ENCODE data around the gene ATXN7. TPM values are rescaled to one million over a fixed set of nuclear protein-coding genes. Genes with fewer than 3 reads are reported as not detected.

ATXN7 gene
- total RNA-seq, 1 donor from 2014 or later: 6.9 TPM

- no peak for DNase-seq (ENCODE audit: low spot score in 2 of 2)
- no peak for FAIRE-seq
Observed at GRCh38 chr3:64038253-64038767, 174.6 kb downstream of the ATXN7 start.

GRCh38 chr3:64039332-64039731, 175.7 kb downstream of the ATXN7 start:
- FAIRE-seq (no peak), DNase-seq (ENCODE audit: low spot score in 2 of 2) (no peak)

GRCh38 chr3:64039981-64040733, 176.5 kb downstream of the ATXN7 start:
- FAIRE-seq: no peak
- DNase-seq (ENCODE audit: low spot score in 2 of 2): no peak

GRCh38 chr3:64042952-64043351, 179.3 kb downstream of the ATXN7 start:
- DNase-seq (ENCODE audit: low spot score in 2 of 2) (no peak), FAIRE-seq (peak; percentile 31)

GRCh38 chr3:64046592-64046991, 182.9 kb downstream of the ATXN7 start:
- DNase-seq (ENCODE audit: low spot score in 2 of 2) (no peak), FAIRE-seq (no peak)

GRCh38 chr3:64046996-64047594, 183.4 kb downstream of the ATXN7 start:
- no peak for DNase-seq (ENCODE audit: low spot score in 2 of 2)
- FAIRE-seq: no peak

- FAIRE-seq (no peak), DNase-seq (ENCODE audit: low spot score in 2 of 2) (no peak)
Observed at GRCh38 chr3:64047787-64048186, 184.1 kb downstream of the ATXN7 start.

GRCh38 chr3:64048631-64049061, 185.0 kb downstream of the ATXN7 start:
- FAIRE-seq: no peak

GRCh38 chr3:64049136-64049535, 185.5 kb downstream of the ATXN7 start:
- DNase-seq (ENCODE audit: low spot score in 2 of 2) (no peak), FAIRE-seq (no peak)

More at GRCh38 chr3:64048631-64049061, 185.0 kb downstream of the ATXN7 start:
- DNase-seq (ENCODE audit: low spot score in 2 of 2): no peak

GRCh38 chr3:64049832-64050231, 186.2 kb downstream of the ATXN7 start:
- no peak for DNase-seq (ENCODE audit: low spot score in 2 of 2)
- FAIRE-seq: no peak

Small RNA genes lying within 50 kb of the gene (small RNA-seq; reads per million reads assigned to genes)
- gene SCAANT1: not detected

Other genes starting within 250 kb of the ATXN7 start
- gene SNTN, start 211.2 kb upstream of the ATXN7 start, total RNA-seq: not detected
- not detected for gene C3orf49, start 44.6 kb upstream of the ATXN7 start, total RNA-seq
- gene THOC7, start 62 bp upstream of the ATXN7 start, total RNA-seq: 48.1 TPM
- gene SCAANT1, start 48.5 kb downstream of the ATXN7 start, total RNA-seq: not detected
- gene PSMD6, start 159.6 kb downstream of the ATXN7 start, total RNA-seq: 63.2 TPM